Panc1 (cell line): ENCODE measurements around the gene MAP2K7.

Experiments used
- CTCF ChIP-seq: fragments of 450-650 bp; IDR thresholded peaks from 2 replicates; pipeline ENCODE4 v1.5.1; 2017; ENCODE audit warnings: mild to moderate bottlenecking
- POLR2AphosphoS5 ChIP-seq: IDR thresholded peaks from 2 replicates; pipeline ENCODE4 v1.6.1; 2012; ENCODE audit warnings: mild to moderate bottlenecking, low read depth, low read length, moderate library complexity
- SIN3A ChIP-seq: IDR thresholded peaks from 2 replicates; pipeline ENCODE4 v1.6.1; 2012; ENCODE audit warnings: low read depth, mild to moderate bottlenecking, low read length, moderate library complexity, borderline replicate concordance; ENCODE audit not compliant: insufficient read depth

- no peak for TF ChIP-seq CTCF
- no peak for TF ChIP-seq SIN3A
- no peak for TF ChIP-seq POLR2AphosphoS5
Observed at GRCh38 chr19:7883105-7883504, 20.6 kb upstream of the MAP2K7 start.
